CD4-positive, alpha-beta T cell treated with Interleukin-17A for 4 hours (primary cell): ENCODE measurements around the gene EDDM13.
"Not testable (repeated sequence)": the region's sequence is repeated elsewhere in the genome, so short reads cannot be mapped to it uniquely, and the experiment has no call there.

Source experiments
- DNase-seq: peaks from one replicate; pipeline ENCODE4 v3.0.0-alpha.2; 2020; ENCODE audit warnings: mixed read lengths

Gene EDDM13

GRCh38 chr19:56321989-56322440 is 49.5 kb downstream of the EDDM13 start:
- no peak for DNase-seq

- DNase-seq: no peak
Observed at GRCh38 chr19:56324436-56324835, 51.9 kb downstream of the EDDM13 start.

GRCh38 chr19:56332695-56333094 is 60.1 kb downstream of the EDDM13 start:
- no peak for DNase-seq

- peak; percentile 42 for DNase-seq
Observed at GRCh38 chr19:56333506-56333905, 61.0 kb downstream of the EDDM13 start.

GRCh38 chr19:56335371-56335770 is 62.8 kb downstream of the EDDM13 start:
- DNase-seq: not testable (repeated sequence)

GRCh38 chr19:56337077-56337476 is 64.5 kb downstream of the EDDM13 start:
- DNase-seq: not testable (repeated sequence)

GRCh38 chr19:56339031-56339430 is 66.5 kb downstream of the EDDM13 start:
- DNase-seq: not testable (repeated sequence)

GRCh38 chr19:56341948-56342347 is 69.4 kb downstream of the EDDM13 start:
- no peak for DNase-seq

- no peak for DNase-seq
Observed at GRCh38 chr19:56347163-56347778, 74.7 kb downstream of the EDDM13 start.

- no peak for DNase-seq
Observed at GRCh38 chr19:56348289-56348877, 75.8 kb downstream of the EDDM13 start.

GRCh38 chr19:56350416-56351045 is 78.0 kb downstream of the EDDM13 start:
- peak; percentile 56 for DNase-seq

GRCh38 chr19:56351208-56351607 is 78.7 kb downstream of the EDDM13 start:
- no peak for DNase-seq

- no peak for DNase-seq
Observed at GRCh38 chr19:56355517-56355916, 83.0 kb downstream of the EDDM13 start.

- no peak for DNase-seq
Observed at GRCh38 chr19:56356944-56357343, 84.4 kb downstream of the EDDM13 start.
